Posterior vena cava (tissue), 2 donors: Measurements from ENCODE around the gene TBC1D14. TPM values are rescaled to one million over a fixed set of nuclear protein-coding genes. Genes with fewer than 3 reads are reported as not detected.
"Not testable (repeated sequence)": the region's sequence is repeated elsewhere in the genome, so short reads cannot be mapped to it uniquely, and the experiment has no call there.

Source experiments
- DNase-seq: peaks from one replicate; pipeline ENCODE4 v3.0.0-alpha.2; 2020; ENCODE audit warnings: low spot score
- intact Hi-C, 2 donors: fragments of 100-400 bp; cut with DNase I; formaldehyde crosslinking; loops; one replicate each; pipeline versions ENCODE4 v1.14.1 to v1.14.2; 2022 to 2023
- total RNA-seq, 2 donors: library from RNA; stranded (reverse); fragmentation: NEBNext Ultra II Directional; extraction: Animal tissue kit (Norgen Biotek cat#: 25700); gene quantifications; one replicate each; pipeline ENCODE4 v1.2.1, GENCODE V29; 2021
- donor health status: DM: yes; HTN: yes; CAD: no.
- donor health status: DM: yes; HTN: yes; CAD: no.

TBC1D14 gene
- total RNA-seq, 2 donors from 2014 or later = 30.5 to 42.6 TPM

DNA sequence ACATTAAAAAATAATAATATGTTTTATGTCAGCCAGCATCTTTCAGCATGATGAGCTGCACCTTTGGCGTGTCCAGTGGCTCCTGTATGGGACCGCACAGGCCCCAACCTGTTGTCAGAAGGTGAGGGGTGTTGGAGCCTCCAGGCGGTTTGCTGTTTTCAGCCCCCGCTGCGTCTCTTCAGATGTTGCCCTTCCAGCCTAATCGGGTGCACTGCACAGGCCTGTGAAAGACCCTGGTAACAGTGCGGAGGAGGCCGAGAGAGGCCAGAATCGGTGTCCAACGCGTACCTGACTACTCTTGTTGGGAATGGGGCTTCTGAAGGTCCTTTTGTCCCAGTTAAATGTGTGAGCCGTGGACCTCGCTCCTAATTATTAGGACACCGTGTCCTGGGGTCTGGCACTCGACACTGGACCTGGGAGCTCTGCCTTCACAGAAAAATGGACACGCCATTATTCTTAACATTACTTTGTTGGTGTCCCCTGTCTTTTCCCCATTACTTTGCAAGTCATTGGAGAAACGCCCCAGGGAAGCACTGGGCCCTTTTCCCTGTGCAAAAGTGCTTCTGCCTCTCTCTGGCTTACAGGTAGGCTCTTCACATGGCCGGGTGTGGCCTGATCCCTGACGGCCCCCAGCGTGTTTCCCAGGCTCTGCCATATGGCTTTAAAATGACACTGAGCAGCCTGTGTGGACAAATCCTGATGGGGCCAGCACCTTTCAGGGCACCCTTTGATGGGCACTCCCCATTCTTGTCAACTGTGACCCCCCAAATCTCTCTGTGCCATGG, 51.2 kb downstream of the TBC1D14 start:
- no peak for DNase-seq
- intact Hi-C loops = no loop called here

GRCh38 chr4:6961496-6962210, 52.0 kb downstream of the TBC1D14 start:
- DNase-seq = no peak

GRCh38 chr4:6962211-6963041, 52.8 kb downstream of the TBC1D14 start:
- no peak for DNase-seq
- intact Hi-C loops = no loop called here

More at GRCh38 chr4:6961496-6962210, 52.0 kb downstream of the TBC1D14 start:
- intact Hi-C loops = no loop called here

GRCh38 chr4:6963139-6963611, 53.5 kb downstream of the TBC1D14 start:
- no peak for DNase-seq

GRCh38 chr4:6964858-6965257, 55.2 kb downstream of the TBC1D14 start:
- intact Hi-C loops = no loop called here

More at GRCh38 chr4:6963139-6963611, 53.5 kb downstream of the TBC1D14 start:
- intact Hi-C loops = no loop called here

DNA sequence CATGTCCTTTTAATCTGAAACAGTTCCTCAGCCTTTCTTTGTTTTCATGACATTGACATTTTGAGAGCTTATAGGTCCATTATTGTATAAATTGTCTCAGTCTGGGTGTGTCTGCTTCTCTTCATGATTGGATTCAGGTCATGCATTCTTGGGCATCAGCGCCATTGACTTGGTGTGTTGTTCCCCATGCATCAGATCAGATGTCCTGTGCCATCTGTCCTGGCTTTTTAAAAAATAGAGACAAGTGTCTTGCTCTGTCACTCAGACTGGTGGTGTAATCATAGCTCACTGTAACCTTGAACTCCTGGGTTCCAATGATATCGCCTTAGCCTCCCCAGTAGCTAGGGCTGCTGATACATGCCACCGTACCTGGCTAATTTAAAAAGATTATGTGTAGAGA, 55.7 kb downstream of the TBC1D14 start:
- intact Hi-C loops = no loop called here

More at GRCh38 chr4:6964858-6965257, 55.2 kb downstream of the TBC1D14 start:
- DNase-seq = no peak

GRCh38 chr4:6967846-6968340, 58.3 kb downstream of the TBC1D14 start:
- DNase-seq = no peak
- intact Hi-C loops = no loop called here

More for the DNA sequence above, 55.7 kb downstream of the TBC1D14 start:
- no peak for DNase-seq

DNA sequence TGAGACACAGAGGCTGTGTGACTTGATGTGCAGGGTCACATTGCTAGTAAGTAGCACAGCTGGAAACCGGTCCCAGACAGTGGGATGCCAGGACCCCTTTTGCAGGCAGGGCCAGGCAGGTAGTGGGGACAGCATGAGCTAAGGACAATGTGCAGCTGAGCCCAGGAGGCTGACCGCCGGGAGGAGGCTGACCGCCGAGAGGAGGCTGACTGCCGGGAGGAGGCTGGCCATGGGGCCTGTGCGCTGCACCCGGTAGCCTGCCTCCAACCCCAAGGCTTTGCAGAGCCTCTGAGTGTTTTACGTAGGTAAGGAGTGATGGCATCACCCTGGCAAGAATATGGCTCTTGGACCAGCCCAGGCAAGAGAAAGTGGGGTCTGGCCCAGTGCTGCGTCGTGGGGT, 58.9 kb downstream of the TBC1D14 start:
- DNase-seq = no peak
- intact Hi-C loops = no loop called here

GRCh38 chr4:6969826-6970800, 60.5 kb downstream of the TBC1D14 start:
- intact Hi-C loops = no loop called here
- no peak for DNase-seq

- DNase-seq = no peak
- intact Hi-C loops = no loop called here
Observed at GRCh38 chr4:6971536-6972374, 62.1 kb downstream of the TBC1D14 start.

- DNase-seq = no peak
- intact Hi-C loops = no loop called here
Observed at GRCh38 chr4:6972375-6972650, 62.7 kb downstream of the TBC1D14 start.

- intact Hi-C loops = no loop called here
Observed at GRCh38 chr4:6972911-6973310, 63.3 kb downstream of the TBC1D14 start.

DNA sequence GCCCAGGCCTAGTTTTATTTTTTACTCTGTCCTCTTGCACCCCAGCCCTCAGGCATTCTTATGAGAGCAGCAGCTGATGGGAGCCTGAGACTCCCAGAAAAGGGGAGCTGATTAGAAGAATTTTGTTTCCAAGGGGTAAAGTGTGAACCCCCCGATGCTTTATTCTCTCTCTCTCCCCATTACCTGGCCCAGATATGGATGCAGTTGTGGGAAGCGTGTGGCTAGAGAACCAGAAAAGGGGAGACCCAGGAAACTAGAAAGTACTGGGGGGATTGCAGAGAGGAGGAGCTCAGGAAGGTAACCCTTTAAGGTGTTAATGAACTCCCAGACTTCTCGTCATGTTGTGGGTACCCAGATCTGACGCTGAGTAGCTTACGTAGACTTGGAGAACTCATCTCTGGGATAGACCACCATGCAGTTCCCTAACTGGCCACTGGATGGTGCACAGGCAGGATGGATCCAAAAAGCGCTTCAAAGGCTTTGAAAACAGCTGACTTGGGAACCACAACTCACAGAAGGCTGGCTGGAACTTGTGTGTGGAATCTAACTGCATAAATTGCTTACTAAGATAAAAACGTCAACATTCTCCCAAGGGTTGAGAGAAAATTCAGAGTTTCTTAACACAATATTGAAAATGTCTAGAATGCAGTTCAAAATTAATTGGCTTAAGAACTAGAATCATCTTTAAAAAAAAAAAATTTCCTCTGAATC, 64.7 kb downstream of the TBC1D14 start:
- DNase-seq = peak; percentile 91
- intact Hi-C loops = no loop called here

More at GRCh38 chr4:6972911-6973310, 63.3 kb downstream of the TBC1D14 start:
- no peak for DNase-seq

DNA sequence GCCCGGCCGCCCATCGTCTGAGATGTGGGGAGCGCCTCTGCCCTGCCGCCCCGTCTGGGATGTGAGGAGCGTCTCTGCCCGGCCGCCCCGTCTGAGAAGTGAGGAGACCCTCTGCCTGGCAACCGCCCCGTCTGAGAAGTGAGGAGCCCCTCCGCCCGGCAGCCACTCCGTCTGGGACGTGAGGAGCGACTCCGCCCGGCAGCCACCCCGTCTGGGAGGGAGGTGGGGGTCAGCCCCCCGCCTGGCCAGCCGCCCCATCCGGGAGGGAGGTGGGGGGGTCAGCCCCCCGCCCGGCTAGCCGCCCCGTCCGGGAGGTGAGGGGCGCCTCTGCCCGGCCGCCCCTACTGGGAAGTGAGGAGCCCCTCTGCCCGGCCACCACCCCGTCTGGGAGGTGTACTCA, 68.2 kb downstream of the TBC1D14 start:
- DNase-seq, intact Hi-C loops: not testable (repeated sequence)

GRCh38 chr4:6983544-6984142, 74.0 kb downstream of the TBC1D14 start:
- no peak for DNase-seq
- intact Hi-C loops = no loop called here

- no peak for DNase-seq
- intact Hi-C loops = loop anchor here in 1 of 2 donors (5.0 kb wide), 1 partner anchor 263 kb away; no protein-coding TSS in a partner anchor
Observed at GRCh38 chr4:6984612-6985425, 75.2 kb downstream of the TBC1D14 start.
